Measurements from ENCODE around the gene ECM2.

ECM2 gene

DNA sequence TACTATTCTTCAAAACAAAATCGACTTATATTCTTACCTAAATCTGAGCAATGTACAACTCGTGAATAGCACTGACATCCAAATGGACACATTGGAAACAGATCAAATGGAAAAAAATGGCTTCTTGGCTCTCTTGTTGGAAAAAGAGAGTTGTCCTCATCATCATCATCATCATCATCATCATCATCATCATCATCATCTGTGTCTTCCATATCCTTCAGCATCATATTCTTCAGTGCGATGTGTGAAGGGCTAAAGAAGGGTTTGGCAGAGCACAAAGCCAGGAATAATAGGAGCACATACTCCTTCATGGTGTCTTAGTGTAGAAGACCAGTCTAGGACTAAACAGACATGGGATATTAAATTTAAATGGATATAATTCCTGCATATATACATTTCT, 61.2 kb downstream of the ECM2 start:
- H3K27ac ChIP-seq (ENCODE audit: insufficient read depth, low read length, poor library complexity, severe bottlenecking) = no peak overlapping the region
- no peaks in the 10 kb centered on the region for H3K36me3 ChIP-seq (ENCODE audit: control insufficient read depth, insufficient read depth, low read length)
- no peaks in the 10 kb centered on the region for H3K9me3 ChIP-seq (ENCODE audit: control insufficient read depth, low read length)
- DNase-seq = no peak
- no peak overlapping the region for H3K4me3 ChIP-seq (ENCODE audit: insufficient read depth, low read depth, low read length, poor library complexity, severe bottlenecking)
- no peaks in the 10 kb centered on the region for H3K4me1 ChIP-seq (ENCODE audit: control insufficient read depth, insufficient read depth, low read length, poor library complexity, severe bottlenecking)
- H3K27me3 ChIP-seq (replicated peaks; ENCODE audit: control insufficient read depth, insufficient read depth, low read length, poor library complexity, severe bottlenecking) = no peaks in the 10 kb centered on the region

DNA sequence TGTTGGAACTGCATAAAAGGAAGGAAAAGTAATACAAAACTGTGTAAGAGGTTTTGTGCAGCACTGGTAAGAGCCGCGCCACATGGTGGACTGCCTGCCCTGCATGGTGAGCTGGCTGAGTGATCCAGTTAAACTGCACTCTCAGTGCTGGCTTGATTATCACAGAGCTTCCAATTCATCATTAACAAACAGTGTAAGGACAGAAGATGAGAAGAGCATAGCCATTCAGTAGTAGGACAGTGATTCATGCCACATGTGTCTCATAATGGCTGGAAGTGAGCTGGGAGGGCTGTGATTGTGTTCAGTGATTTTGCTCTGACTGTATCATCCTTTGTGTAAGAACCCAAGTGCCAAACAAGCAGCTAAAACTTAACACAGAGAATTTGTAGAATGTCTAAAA, 67.6 kb downstream of the ECM2 start:
- Histone ChIP-seq H3K27ac (ENCODE audit: insufficient read depth, low read length, poor library complexity, severe bottlenecking) (no peak overlapping the region), H3K27me3 (replicated peaks; ENCODE audit: control insufficient read depth, insufficient read depth, low read length, poor library complexity, severe bottlenecking) (no peaks in the 10 kb centered on the region), H3K9me3 (ENCODE audit: control insufficient read depth, low read length) (no peaks in the 10 kb centered on the region), H3K4me1 (ENCODE audit: control insufficient read depth, insufficient read depth, low read length, poor library complexity, severe bottlenecking) (no peaks in the 10 kb centered on the region), H3K4me3 (ENCODE audit: insufficient read depth, low read depth, low read length, poor library complexity, severe bottlenecking) (no peak overlapping the region), H3K36me3 (ENCODE audit: control insufficient read depth, insufficient read depth, low read length) (no peaks in the 10 kb centered on the region)
- no peak for DNase-seq

DNA sequence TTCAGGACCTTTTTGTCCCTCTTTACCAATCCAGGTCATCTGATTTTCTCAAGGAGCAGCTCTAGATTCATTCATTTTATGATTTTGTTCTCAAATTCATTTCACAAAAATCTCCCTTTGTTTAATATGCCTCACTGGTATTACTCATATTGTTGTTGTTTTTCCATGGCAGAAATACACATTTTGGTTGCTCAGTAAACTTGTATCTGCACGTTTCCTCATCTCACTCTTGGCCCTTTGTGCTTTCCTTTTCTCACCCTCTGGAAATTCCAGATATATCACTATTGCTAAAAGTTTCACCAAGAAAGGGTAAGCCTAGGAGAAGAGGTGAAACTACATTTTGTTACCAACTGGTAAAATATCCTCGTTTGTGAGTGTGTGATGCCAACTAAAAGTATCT, 68.3 kb downstream of the ECM2 start:
- DNase-seq = no peak
- Histone ChIP-seq H3K9me3 (ENCODE audit: control insufficient read depth, low read length) (no peaks in the 10 kb centered on the region), H3K27me3 (replicated peaks; ENCODE audit: control insufficient read depth, insufficient read depth, low read length, poor library complexity, severe bottlenecking) (no peaks in the 10 kb centered on the region), H3K27ac (ENCODE audit: insufficient read depth, low read length, poor library complexity, severe bottlenecking) (no peak overlapping the region), H3K36me3 (ENCODE audit: control insufficient read depth, insufficient read depth, low read length) (no peaks in the 10 kb centered on the region), H3K4me3 (ENCODE audit: insufficient read depth, low read depth, low read length, poor library complexity, severe bottlenecking) (no peak overlapping the region), H3K4me1 (ENCODE audit: control insufficient read depth, insufficient read depth, low read length, poor library complexity, severe bottlenecking) (no peaks in the 10 kb centered on the region)

DNA sequence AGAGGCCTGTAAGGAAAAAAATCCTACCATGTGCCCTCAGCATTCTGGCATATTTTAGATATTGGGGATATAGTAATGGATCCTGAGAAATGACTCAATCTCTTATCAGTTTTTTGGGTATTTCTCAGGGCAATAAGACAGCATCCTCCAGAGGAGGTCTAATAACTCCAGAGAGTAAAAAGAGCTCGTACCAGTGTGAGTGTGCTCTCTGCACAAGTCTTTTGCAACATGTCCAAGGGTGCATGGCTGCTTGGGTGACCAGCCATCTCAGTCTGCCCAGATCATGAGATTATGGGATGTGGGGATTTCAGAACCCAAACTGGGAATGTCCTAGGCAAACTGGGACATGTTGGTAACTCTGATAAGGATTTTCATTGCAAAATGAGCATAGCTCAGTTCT, 68.7 kb downstream of the ECM2 start:
- DNase-seq = no peak
- Histone ChIP-seq H3K27ac (ENCODE audit: insufficient read depth, low read length, poor library complexity, severe bottlenecking) (no peak overlapping the region), H3K4me1 (ENCODE audit: control insufficient read depth, insufficient read depth, low read length, poor library complexity, severe bottlenecking) (no peaks in the 10 kb centered on the region), H3K27me3 (replicated peaks; ENCODE audit: control insufficient read depth, insufficient read depth, low read length, poor library complexity, severe bottlenecking) (no peaks in the 10 kb centered on the region), H3K9me3 (ENCODE audit: control insufficient read depth, low read length) (no peaks in the 10 kb centered on the region), H3K36me3 (ENCODE audit: control insufficient read depth, insufficient read depth, low read length) (no peaks in the 10 kb centered on the region), H3K4me3 (ENCODE audit: insufficient read depth, low read depth, low read length, poor library complexity, severe bottlenecking) (no peak overlapping the region)

DNA sequence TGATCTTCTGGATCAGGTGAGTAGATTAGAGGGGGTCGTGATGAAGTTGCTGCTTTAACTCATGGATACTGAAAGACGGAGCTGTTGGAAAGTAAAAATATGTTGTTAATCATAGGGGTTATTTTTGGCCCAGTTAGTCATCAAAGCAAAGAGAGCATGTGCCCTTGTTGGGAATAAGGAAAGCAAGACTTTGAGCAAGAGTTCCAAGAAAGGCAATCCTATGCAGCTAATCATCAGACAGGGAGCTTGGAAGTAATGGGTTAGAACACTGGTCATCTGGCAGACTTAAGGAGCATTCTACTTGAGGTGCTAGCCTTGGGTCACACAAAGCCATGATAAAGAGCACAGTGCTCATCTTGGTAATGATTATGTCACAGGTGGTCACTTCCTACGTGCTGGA, 71.8 kb downstream of the ECM2 start:
- H3K27ac ChIP-seq (ENCODE audit: insufficient read depth, low read length, poor library complexity, severe bottlenecking) = no peak overlapping the region
- no peak for DNase-seq
- no peak overlapping the region for H3K4me3 ChIP-seq (ENCODE audit: insufficient read depth, low read depth, low read length, poor library complexity, severe bottlenecking)
- H3K36me3 ChIP-seq (ENCODE audit: control insufficient read depth, insufficient read depth, low read length) = no peaks in the 10 kb centered on the region
- H3K27me3 ChIP-seq (replicated peaks; ENCODE audit: control insufficient read depth, insufficient read depth, low read length, poor library complexity, severe bottlenecking) = no peaks in the 10 kb centered on the region
- no peaks in the 10 kb centered on the region for H3K9me3 ChIP-seq (ENCODE audit: control insufficient read depth, low read length)
- H3K4me1 ChIP-seq (ENCODE audit: control insufficient read depth, insufficient read depth, low read length, poor library complexity, severe bottlenecking) = no peaks in the 10 kb centered on the region

DNA sequence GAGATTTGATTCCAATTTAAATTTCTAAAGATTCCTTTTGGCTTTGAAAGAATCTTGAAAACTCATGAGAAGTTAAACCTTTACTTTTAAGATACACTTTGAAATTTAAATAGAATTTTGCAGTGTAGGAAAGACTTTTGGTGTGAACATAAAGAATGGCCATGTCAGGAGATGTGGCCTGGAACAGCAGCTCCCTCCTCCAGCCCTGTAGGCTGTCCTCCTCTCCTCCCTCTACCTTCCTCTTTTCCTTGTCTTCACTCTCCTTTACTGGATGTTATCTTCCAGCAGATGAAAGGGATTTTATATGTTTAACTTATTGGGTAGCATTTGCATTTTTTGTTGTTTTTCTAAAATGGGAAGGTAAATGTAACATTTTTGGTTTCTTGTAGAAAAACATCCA, 72.4 kb downstream of the ECM2 start:
- Histone ChIP-seq H3K4me1 (ENCODE audit: control insufficient read depth, insufficient read depth, low read length, poor library complexity, severe bottlenecking) (no peaks in the 10 kb centered on the region), H3K36me3 (ENCODE audit: control insufficient read depth, insufficient read depth, low read length) (no peaks in the 10 kb centered on the region), H3K27me3 (replicated peaks; ENCODE audit: control insufficient read depth, insufficient read depth, low read length, poor library complexity, severe bottlenecking) (no peaks in the 10 kb centered on the region), H3K4me3 (ENCODE audit: insufficient read depth, low read depth, low read length, poor library complexity, severe bottlenecking) (no peak overlapping the region), H3K27ac (ENCODE audit: insufficient read depth, low read length, poor library complexity, severe bottlenecking) (no peak overlapping the region), H3K9me3 (ENCODE audit: control insufficient read depth, low read length) (no peaks in the 10 kb centered on the region)
- DNase-seq = no peak

DNA sequence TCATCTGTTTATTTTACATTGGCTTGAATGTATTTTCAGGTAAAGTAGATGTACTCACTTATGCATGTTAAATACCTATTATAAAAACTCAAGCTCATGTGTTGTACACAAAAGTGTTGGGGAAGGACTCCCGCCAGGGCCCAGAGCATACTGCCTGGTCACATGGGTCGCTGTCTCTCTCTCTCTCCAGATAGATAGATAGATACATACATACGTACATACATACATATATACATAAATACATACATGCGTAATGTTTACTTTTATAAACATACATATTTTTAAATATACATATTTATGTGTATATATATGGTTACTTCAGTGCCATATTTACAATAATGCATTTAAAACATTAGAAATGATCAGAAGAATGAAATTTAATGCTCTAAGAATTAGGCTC, 78.2 kb downstream of the ECM2 start:
- Histone ChIP-seq H3K9me3 (ENCODE audit: control insufficient read depth, low read length) (no peaks in the 10 kb centered on the region), H3K27me3 (replicated peaks; ENCODE audit: control insufficient read depth, insufficient read depth, low read length, poor library complexity, severe bottlenecking) (no peaks in the 10 kb centered on the region), H3K4me1 (ENCODE audit: control insufficient read depth, insufficient read depth, low read length, poor library complexity, severe bottlenecking) (no peaks in the 10 kb centered on the region), H3K4me3 (ENCODE audit: insufficient read depth, low read depth, low read length, poor library complexity, severe bottlenecking) (no peak overlapping the region), H3K36me3 (ENCODE audit: control insufficient read depth, insufficient read depth, low read length) (no peaks in the 10 kb centered on the region), H3K27ac (ENCODE audit: insufficient read depth, low read length, poor library complexity, severe bottlenecking) (no peak overlapping the region)
- no peak for DNase-seq

DNA sequence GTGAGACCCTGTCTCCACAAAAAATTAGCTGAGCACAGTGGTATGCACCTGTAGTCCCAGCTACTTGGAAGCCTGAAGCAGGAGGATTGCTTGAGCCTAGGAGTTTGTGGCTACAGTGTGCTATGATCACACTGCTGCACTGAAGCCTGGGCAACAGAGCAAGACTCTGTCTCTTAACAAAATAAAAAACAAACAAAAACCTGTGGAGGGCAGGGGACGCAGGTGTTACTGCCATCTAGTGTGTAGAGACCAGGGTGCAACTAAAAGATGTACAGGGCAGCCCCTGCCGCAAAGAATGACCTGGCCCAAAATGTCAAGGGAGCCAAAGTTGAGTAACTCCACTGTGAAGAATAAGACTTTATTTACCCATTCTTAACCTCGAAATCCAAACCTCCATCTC, 80.6 kb downstream of the ECM2 start:
- no peak overlapping the region for H3K27ac ChIP-seq (ENCODE audit: insufficient read depth, low read length, poor library complexity, severe bottlenecking)
- no peak overlapping the region for H3K4me3 ChIP-seq (ENCODE audit: insufficient read depth, low read depth, low read length, poor library complexity, severe bottlenecking)
- DNase-seq = no peak
- H3K27me3 ChIP-seq (replicated peaks; ENCODE audit: control insufficient read depth, insufficient read depth, low read length, poor library complexity, severe bottlenecking) = no peaks in the 10 kb centered on the region
- no peaks in the 10 kb centered on the region for H3K36me3 ChIP-seq (ENCODE audit: control insufficient read depth, insufficient read depth, low read length)
- no peaks in the 10 kb centered on the region for H3K9me3 ChIP-seq (ENCODE audit: control insufficient read depth, low read length)
- no peaks in the 10 kb centered on the region for H3K4me1 ChIP-seq (ENCODE audit: control insufficient read depth, insufficient read depth, low read length, poor library complexity, severe bottlenecking)

DNA sequence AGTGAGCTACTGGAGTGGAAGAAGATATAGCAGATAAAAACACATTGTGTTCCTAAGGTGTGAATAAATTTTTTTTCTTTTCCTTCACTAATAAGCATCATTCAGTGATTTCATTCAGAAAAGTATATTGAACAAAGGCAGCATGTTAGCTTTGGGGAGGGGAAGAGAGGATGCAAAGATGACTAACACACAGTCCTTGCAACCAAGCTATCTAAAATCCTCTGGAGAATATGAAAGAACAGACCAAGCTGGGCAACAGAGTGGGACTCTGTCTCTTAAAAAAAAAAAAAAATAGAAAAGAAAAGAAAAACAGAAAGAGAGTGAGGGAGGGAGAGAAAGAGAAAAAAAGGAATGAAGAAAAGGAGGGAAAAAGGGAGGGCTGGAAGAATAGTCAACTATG, 89.3 kb downstream of the ECM2 start:
- H3K27me3 ChIP-seq (replicated peaks; ENCODE audit: control insufficient read depth, insufficient read depth, low read length, poor library complexity, severe bottlenecking) = no peaks in the 10 kb centered on the region
- H3K27ac ChIP-seq (ENCODE audit: insufficient read depth, low read length, poor library complexity, severe bottlenecking) = no peak overlapping the region
- no peak overlapping the region for H3K4me3 ChIP-seq (ENCODE audit: insufficient read depth, low read depth, low read length, poor library complexity, severe bottlenecking)
- no peak for DNase-seq
- H3K4me1 ChIP-seq (ENCODE audit: control insufficient read depth, insufficient read depth, low read length, poor library complexity, severe bottlenecking) = no peaks in the 10 kb centered on the region
- no peaks in the 10 kb centered on the region for H3K9me3 ChIP-seq (ENCODE audit: control insufficient read depth, low read length)
- no peaks in the 10 kb centered on the region for H3K36me3 ChIP-seq (ENCODE audit: control insufficient read depth, insufficient read depth, low read length)
